ENCODE data around the gene PIGN.

The PIGN gene

DNA sequence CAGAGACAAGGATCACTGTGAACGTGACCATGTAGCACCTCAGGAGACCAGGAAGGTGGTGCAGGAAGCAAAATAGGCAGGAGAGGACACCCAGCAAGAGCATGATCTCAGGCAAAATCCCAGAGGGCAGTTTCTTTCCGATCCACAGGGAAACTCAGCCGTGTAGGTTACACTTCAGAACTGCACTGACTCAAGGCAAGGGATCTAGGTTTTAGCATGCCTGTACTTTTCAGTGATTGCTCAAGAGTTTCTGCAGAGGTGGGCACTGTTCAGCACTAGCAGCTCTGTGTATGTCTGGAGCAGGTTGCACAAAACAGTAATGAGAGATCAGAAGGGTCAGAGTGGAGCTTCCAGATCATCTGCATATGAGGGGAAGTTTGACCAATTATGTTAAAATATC lies 177.3 kb downstream of the PIGN start:
- H3K4me1 ChIP-seq (ENCODE audit: low read depth, poor library complexity, severe bottlenecking), result no peaks in the 10 kb centered on the region
- no peaks in the 10 kb centered on the region for H3K79me2 ChIP-seq (ENCODE audit: insufficient read depth, low read depth)
- H4K20me1 ChIP-seq (ENCODE audit: insufficient read depth), result no peaks in the 10 kb centered on the region

DNA sequence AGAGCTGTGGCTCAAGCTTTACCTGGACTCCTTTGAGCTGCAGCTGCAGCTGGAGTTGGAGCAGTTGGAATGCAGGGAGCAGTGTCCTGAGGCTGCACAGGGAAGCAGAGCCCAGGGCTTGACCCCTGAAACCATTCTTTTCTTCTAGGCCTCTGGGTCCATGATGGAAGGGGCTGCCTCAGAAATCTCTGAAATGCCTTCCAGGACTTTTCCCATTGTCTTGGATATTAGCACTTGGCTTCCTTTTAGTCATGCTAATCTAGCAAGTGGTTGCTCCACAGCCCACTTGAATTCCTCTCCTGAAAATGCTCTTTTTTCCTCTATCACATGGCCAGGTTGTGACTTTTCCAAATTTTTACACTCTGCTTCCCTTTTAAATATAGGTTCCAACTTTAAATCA lies 185.5 kb downstream of the PIGN start:
- no peak overlapping the region for H3K4me2 ChIP-seq
- H3K4me1 ChIP-seq (ENCODE audit: low read depth, poor library complexity, severe bottlenecking), result no peaks in the 10 kb centered on the region
- no peaks in the 10 kb centered on the region for H3K36me3 ChIP-seq (ENCODE audit: insufficient read depth)
- H3K4me3 ChIP-seq (IDR thresholded peaks at IDR 0.05; ENCODE audit: insufficient read depth, low read depth, low read length), result no peak overlapping the region
- no peaks in the 10 kb centered on the region for H3K79me2 ChIP-seq (ENCODE audit: insufficient read depth, low read depth)
- H3K9ac ChIP-seq, result no peak overlapping the region
- H2AFZ ChIP-seq (ENCODE audit: low read depth), result no peak overlapping the region
- no peaks in the 10 kb centered on the region for H3K27me3 ChIP-seq (ENCODE audit: insufficient read depth, low read depth)
- H4K20me1 ChIP-seq (ENCODE audit: insufficient read depth), result no peaks in the 10 kb centered on the region
- no peak for TF ChIP-seq CTCF (conservative IDR thresholded peaks at IDR 0.05; ENCODE audit: low read depth, low read length)
- no peak overlapping the region for H3K27ac ChIP-seq

More for the DNA sequence above, 177.3 kb downstream of the PIGN start:
- H3K27ac ChIP-seq, result no peak overlapping the region
- H2AFZ ChIP-seq (ENCODE audit: low read depth), result no peak overlapping the region
- no peak overlapping the region for H3K9ac ChIP-seq
- no peak overlapping the region for H3K4me3 ChIP-seq (IDR thresholded peaks at IDR 0.05; ENCODE audit: insufficient read depth, low read depth, low read length)
- H3K4me2 ChIP-seq, result no peak overlapping the region
- H3K27me3 ChIP-seq (ENCODE audit: insufficient read depth, low read depth), result no peaks in the 10 kb centered on the region
- H3K36me3 ChIP-seq (ENCODE audit: insufficient read depth), result no peaks in the 10 kb centered on the region
- TF ChIP-seq CTCF (conservative IDR thresholded peaks at IDR 0.05; ENCODE audit: low read depth, low read length), result no peak

DNA sequence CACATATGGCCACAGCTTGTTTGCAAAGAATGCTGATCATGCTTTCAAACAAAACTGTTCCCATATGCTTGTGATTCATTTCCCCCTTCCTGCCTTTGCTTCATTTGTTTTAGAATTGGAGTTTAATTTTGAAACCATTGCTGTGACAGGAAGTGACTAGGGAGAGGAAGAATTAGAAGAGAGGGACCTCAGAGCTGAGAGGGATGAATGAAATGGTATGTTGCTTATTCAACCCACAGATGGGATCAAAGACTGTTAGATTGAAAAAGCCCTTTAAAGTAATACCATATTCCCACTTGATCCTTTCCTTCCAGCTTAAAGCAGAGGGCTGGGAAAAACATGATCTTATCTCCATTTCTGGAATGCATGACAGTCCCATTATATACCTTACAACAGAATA lies 187.9 kb downstream of the PIGN start:
- no peak for TF ChIP-seq CTCF (conservative IDR thresholded peaks at IDR 0.05; ENCODE audit: low read depth, low read length)
- no peaks in the 10 kb centered on the region for H4K20me1 ChIP-seq (ENCODE audit: insufficient read depth)
- no peaks in the 10 kb centered on the region for H3K79me2 ChIP-seq (ENCODE audit: insufficient read depth, low read depth)
- no peak overlapping the region for H2AFZ ChIP-seq (ENCODE audit: low read depth)
- no peak overlapping the region for H3K9ac ChIP-seq
- no peaks in the 10 kb centered on the region for H3K4me1 ChIP-seq (ENCODE audit: low read depth, poor library complexity, severe bottlenecking)
- no peak overlapping the region for H3K27ac ChIP-seq
- H3K36me3 ChIP-seq (ENCODE audit: insufficient read depth), result no peaks in the 10 kb centered on the region
- no peak overlapping the region for H3K4me2 ChIP-seq
- no peak overlapping the region for H3K4me3 ChIP-seq (IDR thresholded peaks at IDR 0.05; ENCODE audit: insufficient read depth, low read depth, low read length)
- no peaks in the 10 kb centered on the region for H3K27me3 ChIP-seq (ENCODE audit: insufficient read depth, low read depth)

GRCh38 chr18:61998335-61998734 lies 188.5 kb downstream of the PIGN start:
- Histone ChIP-seq H3K27me3 (ENCODE audit: insufficient read depth, low read depth) (no peaks in the 10 kb centered on the region), H3K4me3 (IDR thresholded peaks at IDR 0.05; ENCODE audit: insufficient read depth, low read depth, low read length) (no peak overlapping the region), H3K36me3 (ENCODE audit: insufficient read depth) (no peaks in the 10 kb centered on the region), H2AFZ (ENCODE audit: low read depth) (no peak overlapping the region), H3K4me2 (no peak overlapping the region), H3K79me2 (ENCODE audit: insufficient read depth, low read depth) (no peaks in the 10 kb centered on the region), H3K9ac (no peak overlapping the region), H3K4me1 (ENCODE audit: low read depth, poor library complexity, severe bottlenecking) (peaks cover 2% of the 10 kb centered on the region), H3K27ac (no peak overlapping the region), H4K20me1 (ENCODE audit: insufficient read depth) (no peaks in the 10 kb centered on the region)
- TF ChIP-seq CTCF (conservative IDR thresholded peaks at IDR 0.05; ENCODE audit: low read depth, low read length), result no peak

Measured in KMS-11 (cell line).